GM10266 (cell line): Measurements from ENCODE around the gene ASB10.

Experiments
- DNase-seq: peaks from one replicate; pipeline ENCODE4 v3.0.0; 2012; ENCODE audit errors: extremely low spot score
- CTCF ChIP-seq: IDR thresholded peaks from 2 replicates; pipeline ENCODE4 v1.5.1; 2012; ENCODE audit warnings: mild to moderate bottlenecking, low read depth; ENCODE audit not compliant: control insufficient read depth, insufficient read depth; ENCODE audit errors: missing control alignments

Gene ASB10

GRCh38 chr7:151176401-151176800, 10.6 kb downstream of the ASB10 start:
- DNase-seq: peak; percentile 10
- TF ChIP-seq CTCF: no peak

GRCh38 chr7:151175793-151176311, 11.2 kb downstream of the ASB10 start:
- peak; percentile 16 for DNase-seq
- no peak for TF ChIP-seq CTCF

- no peak for TF ChIP-seq CTCF
- peak; percentile 13 for DNase-seq
These were observed 11.8 kb downstream of the ASB10 start for GRCh38 chr7:151175047-151175792.

GRCh38 chr7:151174246-151175046, 12.6 kb downstream of the ASB10 start:
- no peak for TF ChIP-seq CTCF
- DNase-seq: peak; percentile 20

GRCh38 chr7:151173386-151174245, 13.4 kb downstream of the ASB10 start:
- TF ChIP-seq CTCF: no peak
- peak; percentile 25 for DNase-seq

- DNase-seq: peak; percentile 94
- peak; percentile 100 for TF ChIP-seq CTCF
These were observed 14.5 kb downstream of the ASB10 start for GRCh38 chr7:151172273-151173141.
